Right lung (tissue), 5 donors: ENCODE measurements around the gene HMCN2. TPM values are rescaled to one million over a fixed set of nuclear protein-coding genes. Genes with fewer than 3 reads are reported as not detected.
"Not testable (repeated sequence)": the region's sequence is repeated elsewhere in the genome, so short reads cannot be mapped to it uniquely, and the experiment has no call there.

ENCODE experiments used
- DNase-seq, 2 donors: peaks; one replicate each; pipeline ENCODE4 v3.0.0-alpha.2; 2013
- polyA plus RNA-seq, 5 donors: library from polyadenylated mRNA; unstranded; fragments of 120-200 nt; gene quantifications; one replicate each; pipeline versions ENCODE4 v1.2.1 to v1.2.3, GENCODE V29; 2013; ENCODE audit warnings: inconsistent platforms in 1 of 5, low replicate concordance in 1 of 5; ENCODE audit not compliant: insufficient read length in 5 of 5, insufficient read depth in 1 of 5

HMCN2 gene
- polyA plus RNA-seq, 5 donors, result 0.21 to 2.1 (median 0.55) TPM

DNA sequence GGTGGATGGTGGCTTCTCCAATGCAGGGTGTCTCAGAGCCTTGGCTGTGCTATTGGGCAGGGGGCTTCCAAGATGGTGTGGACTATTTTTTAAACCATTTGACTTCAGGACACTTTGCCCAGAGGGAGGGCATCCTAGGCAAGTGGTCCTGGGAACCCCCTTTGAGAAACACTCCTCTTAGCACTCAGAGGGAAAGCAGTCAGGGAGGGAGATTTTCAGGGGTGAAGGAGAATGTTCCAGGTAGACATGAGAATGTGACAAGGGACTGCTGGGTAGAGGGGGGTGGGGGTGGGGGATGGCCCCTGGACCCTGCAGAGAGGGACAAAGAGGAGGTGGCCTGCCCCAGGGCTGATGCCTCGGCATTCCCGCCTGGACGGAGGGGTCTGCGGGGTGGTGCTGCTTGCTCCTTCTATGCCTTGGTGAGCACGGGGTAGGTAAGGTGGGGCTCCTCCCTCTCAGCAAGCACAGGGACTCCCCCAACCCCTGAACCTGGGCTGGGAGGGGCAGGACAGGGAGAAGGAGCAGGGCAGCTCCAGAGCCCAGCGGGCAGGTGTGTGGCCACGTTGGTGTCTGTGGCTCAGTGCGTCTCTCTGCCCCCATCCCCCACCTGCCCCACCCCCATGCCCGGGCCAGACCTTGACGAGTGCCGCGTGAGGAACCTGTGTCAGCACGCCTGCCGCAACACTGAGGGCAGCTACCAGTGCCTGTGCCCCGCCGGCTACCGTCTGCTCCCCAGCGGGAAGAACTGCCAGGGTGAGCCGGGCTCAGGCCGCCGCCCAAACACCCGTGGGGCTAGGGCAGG, 165.4 kb downstream of the HMCN2 start:
- no peak for DNase-seq

DNA sequence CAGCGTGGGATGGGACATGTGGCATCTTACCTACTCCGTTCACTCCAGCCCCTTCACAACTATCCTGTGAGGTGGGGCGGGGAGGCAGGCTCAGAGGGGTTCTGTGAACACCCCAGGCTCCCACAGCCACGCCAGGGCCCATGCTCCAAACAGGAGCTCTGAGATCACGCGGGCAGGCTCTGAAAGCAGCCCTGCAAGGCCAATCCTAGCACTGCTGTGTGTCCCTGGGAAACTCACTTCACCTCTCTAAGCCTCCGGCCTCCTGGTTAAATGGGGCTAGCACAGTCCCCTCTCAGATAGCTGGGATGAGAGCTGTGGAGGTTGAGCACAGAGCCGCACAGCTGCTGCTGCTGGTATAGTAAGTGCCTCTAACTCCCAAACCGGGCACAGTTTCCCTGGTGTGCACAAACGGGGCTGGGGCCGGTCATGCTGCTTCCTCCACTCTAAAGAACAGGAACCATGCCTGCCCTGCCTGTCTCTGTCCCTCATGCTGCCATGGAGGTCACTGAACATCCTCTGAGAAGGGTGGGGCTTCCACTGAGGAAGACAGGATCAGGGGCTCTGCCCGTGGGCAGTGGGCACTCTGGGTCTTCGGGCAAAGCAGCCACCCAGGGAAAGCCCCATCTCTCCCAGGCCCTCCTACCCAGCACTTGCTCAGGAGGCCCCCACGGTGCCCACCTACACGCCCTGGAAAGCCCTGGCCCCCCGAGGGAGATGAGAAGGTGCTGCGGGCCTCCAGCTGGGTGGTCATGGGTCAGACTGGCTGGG, 166.2 kb downstream of the HMCN2 start:
- no peak for DNase-seq

DNA sequence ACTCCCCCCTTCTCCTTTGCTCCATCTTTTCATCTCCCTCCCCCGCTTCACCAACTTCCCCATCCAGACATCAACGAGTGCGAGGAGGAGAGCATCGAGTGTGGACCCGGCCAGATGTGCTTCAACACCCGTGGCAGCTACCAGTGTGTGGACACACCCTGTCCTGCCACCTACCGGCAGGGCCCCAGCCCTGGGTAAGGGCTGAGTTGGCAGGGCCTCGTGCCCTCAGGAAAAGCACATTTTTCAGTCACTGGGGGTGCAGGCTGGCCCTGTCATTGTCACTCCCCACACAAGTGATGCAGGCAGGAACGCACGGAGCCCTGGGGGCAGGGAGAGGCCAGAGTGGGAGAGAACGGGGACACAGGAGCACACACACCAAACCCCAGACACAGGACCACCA, 166.8 kb downstream of the HMCN2 start:
- no peak for DNase-seq

DNA sequence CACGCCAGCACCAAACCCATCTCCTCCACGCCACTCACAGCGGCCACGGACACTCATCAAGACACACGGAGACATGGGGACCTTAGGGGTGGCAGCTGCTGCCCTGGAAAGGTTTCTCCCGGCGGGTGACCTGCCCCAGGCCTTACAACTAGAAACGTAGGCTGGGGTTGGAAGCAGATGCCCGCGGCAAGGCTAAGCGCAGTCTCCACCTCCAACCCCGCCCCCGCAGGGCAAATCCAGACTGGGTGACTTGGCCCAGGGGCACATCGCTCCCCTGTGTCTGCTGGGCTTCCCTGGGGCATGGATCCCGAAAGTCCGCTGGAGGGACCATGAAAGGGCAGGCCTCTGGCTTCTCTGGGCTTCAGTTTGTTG, 167.2 kb downstream of the HMCN2 start:
- DNase-seq, result no peak

DNA sequence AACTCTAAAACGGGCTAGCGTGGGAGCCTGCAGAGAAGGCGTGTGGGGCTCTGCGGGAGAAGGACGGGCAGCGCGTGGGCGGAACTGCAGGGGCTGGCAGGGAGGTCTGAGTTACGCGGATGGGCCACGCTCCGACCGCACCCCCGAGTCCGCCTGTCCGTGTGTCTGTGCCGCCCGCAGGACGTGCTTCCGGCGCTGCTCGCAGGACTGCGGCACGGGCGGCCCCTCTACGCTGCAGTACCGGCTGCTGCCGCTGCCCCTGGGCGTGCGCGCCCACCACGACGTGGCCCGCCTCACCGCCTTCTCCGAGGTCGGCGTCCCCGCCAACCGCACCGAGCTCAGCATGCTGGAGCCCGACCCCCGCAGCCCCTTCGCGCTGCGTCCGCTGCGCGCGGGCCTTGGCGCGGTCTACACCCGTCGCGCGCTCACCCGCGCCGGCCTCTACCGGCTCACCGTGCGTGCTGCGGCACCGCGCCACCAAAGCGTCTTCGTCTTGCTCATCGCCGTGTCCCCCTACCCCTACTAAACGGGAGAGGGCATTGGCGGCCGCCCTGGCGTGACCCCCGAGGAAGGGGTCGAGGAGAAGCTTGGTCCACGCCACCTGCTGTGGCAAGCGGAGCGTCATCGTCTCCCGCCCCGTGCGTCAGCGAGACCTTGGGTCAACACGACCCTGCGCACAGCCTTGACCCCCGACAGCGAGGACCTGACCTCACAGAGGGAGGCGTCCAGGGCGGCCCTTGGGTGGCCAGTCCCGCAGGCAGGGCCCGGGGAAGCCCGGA, 167.8 kb downstream of the HMCN2 start:
- no peak for DNase-seq

DNA sequence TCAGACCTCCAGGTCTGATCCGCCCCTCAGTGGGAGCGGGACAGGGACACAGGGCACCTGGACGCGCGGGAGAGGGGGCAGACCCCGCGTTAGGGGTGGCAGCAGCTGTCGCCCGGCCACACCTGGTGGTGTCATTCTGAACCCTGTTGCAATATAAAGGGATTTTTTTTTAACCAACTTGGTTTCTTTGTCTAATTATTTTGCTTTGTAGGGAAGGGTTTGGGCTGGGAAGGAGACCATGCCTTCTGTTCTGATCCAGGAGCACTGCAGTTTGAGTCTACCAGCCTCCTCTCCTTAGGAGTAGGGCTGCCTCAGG, 168.3 kb downstream of the HMCN2 start:
- DNase-seq, result no peak

DNA sequence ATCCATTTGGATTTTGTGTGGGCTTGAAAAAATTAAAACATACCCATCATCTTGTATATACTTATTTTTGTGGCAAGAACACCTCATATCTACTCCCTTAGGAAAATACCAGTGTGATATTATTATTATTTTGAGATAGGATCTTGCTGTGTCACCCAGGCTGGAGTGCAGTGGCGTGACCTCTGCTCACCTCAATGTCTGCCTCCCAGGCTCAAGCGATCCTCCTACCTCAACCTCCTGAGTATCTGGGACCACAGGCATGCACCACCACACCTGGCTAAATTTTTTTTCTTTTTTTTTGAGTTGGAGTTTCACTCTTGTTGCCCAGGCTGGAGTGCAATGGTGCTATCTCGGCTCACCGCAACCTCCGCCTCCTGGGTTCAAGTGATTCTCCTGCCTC, 169.1 kb downstream of the HMCN2 start:
- DNase-seq, result not testable (repeated sequence)

DNA sequence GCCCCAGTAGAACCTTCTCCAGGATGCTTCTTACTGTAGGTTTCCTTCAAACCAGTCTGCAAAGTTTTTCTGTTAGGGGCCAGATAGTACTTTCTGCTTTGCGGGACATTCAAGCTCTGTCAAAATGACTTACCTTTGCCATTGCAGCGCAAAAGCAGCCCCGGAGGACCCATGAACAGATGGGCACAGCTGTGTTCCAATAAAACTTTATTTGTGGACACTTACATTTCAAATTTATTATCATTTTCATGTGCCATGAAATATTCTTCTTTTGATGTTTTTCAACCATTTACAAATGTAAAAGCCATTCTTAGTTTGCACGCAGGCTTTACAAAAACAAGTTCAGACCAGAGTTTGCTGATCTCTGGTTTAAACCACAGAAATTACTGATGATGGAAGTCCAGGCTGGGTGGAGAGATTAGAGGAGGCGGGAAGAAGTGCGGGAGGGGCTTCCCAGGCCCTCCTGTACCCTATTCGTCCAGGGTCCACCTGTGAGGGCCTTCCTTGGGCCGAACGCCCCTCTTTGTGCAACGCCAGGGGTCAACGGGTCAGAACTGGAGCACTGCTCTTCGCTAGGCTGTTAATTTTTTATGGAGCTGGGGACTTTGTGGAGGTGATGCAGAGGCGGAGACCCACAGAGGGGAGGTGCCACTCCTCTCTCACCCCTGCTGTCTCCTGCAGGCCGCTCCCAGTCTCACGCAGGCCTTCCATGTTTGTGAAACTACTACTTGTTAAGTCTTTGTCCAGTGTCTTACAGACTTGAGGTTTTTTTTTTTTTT, 171.6 kb downstream of the HMCN2 start:
- DNase-seq, result no peak

DNA sequence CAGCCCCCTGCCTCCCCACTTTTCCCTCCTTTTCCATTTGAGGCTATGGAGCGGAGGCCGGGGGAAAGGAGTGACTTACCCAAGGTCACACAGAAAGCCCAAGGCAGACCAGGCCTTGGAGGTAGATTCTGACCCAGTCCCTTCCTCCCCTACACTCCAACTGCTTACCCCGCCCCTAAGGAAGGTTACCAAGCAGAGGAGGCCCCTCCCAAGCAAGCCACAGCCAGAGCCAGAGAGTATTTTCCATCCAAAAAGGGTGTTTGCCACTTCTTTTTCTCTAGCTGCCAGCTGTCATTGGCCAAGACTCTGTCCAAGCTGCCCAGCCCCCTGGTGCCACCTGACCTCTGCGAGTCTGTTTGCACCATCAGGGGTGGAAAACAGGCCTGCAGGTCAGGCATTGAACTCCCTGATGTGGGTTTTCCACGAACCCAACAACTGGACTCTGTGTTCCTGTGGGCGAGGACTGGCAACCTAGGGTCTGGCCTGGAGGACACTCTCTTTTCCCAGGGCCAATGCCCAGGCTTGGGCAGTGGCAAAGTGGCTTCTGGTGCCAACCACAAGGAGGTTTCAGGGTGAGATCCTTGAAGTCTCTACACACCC, 172.9 kb downstream of the HMCN2 start:
- DNase-seq, result no peak

DNA sequence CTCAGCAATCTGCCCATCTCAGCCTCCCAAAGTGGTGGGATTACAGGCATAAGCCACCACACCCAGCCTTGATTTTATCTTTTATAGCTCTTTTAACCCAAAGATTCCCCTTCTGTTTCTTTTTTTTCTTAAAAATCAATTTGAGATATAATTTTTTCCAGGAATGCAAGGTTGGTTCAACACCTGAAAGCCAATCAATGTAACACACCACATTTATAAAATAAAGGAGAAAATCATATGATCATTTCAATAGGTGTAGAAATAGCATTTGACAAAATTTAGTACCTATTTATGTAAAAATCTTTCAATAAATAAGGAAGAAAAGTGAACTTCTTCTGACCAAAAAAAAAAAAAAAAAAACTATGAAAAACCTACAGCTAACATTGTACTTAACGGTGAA, 175.5 kb downstream of the HMCN2 start:
- no peak for DNase-seq

DNA sequence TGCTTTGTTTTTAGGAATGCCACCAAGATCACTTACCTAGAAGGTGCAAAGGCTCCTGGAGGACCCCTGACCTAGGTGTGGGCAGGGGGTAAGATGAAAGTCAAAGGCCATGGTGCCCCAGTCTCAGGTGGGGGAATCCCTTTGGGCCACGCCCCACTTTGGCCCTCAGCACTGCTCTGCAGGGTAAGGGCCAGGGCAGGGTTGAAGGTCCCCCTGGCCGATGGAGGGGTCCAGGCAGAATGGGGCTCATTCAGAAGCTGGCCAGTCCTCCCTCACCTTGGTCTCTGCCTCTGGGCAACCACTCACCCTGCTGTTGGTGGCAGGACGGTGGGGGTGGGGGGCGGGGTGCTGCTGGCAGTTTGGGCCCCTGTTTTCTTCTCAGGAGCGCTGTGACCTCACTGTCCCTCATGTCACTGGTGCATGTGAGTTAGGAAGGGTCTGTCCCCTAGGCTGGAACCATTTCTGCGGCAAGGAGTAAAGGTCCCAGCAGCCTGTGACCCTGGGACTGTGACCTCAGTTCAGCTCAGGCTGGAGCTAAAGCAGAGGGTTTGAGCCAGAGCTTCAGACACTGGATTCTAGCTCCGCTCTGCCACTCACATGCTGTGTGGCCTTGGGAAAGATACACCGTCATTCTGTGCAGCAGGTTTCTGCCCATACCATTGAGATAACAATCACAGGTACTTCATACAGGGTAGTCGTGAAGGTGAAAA, 177.3 kb downstream of the HMCN2 start:
- DNase-seq, result no peak

DNA sequence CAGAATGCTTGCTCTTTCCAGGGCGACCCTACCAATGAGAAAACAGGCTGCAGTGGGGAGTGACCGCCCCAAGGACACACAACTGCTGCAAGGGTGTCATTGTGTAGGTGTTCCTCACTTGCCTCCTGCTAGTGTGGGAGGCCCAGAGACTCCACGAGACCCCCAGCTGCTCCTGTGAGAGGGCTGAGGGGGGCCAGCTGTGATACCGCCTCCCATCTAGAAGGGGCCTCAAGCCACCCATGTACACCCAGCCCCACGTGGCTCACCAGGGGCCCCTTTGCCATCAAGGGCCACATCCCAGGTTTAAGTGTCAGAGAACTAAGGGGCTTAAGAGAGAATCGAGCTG, 177.9 kb downstream of the HMCN2 start:
- no peak for DNase-seq

DNA sequence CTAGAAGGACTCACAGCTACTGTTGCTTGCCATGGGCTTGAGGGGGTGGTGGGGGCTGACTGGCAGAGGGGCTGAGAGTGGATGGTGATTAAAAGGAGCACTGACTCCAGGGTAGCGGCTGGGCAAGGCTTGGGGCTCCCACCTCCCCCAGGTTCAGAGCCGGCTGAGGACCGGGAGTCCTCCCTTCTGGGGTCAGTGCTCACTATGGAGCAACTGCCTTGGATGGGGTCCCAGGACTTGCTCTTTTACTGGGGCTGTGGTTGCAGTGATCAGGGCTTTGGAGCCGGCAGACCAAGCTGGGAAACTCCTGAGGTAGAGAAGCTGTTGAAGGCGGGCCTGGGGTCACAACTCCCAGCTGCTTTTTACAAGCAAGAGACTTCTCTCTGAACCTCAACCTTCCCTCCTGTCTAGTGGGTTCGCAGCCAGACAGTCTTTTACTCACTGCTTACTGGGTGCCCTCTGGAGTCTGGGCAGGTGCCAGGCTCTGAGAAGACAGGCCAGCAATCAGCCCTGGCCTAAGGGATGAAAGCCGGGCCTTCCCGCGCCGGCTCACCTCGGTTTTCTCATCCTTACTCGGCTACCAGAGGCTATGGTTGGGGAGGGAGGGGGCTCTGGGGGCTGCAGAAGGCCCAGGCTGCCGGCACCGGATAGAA, 178.4 kb downstream of the HMCN2 start:
- DNase-seq, result no peak

DNA sequence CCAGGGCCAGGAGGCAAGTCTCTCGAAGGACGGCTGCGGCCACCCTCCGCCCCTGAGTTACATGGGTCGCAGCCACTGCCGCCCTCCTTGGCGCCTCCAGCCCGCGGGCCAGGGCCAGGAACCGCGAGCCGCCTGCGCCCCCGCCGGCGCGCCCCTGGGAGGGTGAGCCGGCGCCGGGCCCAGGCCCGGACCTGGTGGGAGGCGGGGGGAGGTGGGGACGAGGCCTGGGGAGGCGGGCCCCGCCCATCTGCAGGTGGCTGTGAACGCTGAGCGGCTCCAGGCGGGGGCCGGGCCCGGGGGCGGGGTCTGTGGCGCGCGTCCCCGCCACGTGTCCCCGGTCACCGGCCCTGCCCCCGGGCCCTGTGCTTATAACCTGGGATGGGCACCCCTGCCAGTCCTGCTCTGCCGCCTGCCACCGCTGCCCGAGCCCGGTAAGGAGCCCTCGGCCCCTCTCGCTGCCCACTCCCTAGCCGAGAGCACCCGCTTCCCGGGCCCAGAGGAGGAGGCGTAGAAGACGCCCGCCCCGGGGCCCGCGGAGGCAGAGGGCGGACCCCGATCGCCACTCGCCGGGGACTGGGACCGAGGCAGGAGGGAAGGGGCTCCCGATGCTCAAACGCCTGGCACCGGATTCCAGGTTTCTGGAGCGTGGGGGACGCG, 179.1 kb downstream of the HMCN2 start, which contains the start of gene ASS1:
ASS1 (plus strand) TSS at position 397 of the 657 bp plus-strand sequence. CDS start 7,268 bp downstream, outside the sequence.
- peak in 1 of 2 donors; percentile 36 for DNase-seq

DNA sequence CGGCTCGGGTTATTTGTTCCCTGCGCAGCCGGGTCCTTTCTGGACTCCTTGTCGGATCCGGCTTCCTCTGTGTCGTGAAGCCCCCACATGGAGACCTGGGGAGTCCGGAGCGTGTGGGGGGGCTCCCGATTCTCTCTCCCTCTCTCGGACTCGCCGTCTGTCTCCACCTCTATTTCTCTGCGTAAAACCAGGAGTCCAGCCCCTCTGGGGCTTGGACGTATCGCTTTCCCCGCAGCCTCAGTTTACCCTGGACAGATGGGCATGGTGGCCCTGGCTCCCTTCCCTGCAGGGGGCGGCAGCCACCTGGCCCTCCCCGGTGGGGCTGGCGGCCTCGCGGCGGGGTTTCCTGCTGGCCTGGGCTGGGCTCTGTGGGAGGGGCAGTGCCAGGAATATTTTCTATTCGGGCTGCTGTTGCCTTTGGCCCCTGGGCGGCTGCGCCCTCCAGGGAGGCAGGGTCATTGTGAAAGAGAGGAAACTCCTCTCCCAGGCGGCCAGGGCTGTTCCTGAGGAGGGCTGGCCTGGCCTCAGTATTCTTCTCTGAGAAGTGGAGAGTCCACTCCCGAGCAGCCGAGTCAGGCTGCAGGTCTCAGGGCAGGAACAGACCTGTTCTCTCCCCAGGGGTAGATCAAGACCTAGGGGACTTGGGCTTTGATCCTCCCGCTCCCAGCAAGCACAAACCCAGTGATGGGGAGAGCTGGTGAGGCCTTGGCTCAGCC, 179.9 kb downstream of the HMCN2 start:
- DNase-seq, result no peak

DNA sequence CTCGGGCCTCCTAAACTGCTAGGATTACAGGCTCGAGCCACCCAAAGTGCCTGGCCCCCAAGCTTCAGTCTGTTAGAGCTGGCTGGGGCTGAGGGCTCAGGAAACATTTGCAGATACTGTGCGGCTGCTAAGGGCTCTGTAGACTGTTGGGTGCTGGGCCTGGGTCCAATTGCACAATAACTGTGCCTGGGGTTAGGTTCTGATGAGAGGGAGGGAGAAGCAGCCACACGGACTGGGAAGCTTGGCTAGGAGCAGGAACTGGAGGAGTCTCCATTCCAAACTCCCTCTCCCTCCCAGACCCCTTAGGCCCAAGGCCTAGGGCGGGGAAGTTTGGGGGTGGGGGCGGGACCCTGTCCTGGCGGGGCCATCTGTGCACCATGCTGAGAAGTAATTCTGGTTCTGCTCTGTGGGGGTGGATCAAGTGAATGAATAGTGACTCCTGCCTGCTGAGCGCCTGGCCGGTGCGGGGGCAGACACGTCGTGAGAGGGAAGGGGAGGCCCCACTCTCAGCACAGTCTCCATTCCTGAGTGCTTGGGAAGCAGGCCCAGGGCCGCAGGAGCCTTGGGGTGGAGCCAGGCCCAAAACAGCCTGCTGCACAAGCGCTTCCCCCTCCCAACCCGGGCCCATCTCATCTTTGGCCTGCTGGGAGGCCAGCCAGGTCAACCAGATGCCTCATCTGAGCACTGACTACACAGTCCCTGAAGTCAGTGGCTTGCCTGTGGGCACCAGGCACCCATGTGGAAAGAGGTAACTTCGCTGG, 180.7 kb downstream of the HMCN2 start:
- DNase-seq, result peak; percentile 66 to 73

DNA sequence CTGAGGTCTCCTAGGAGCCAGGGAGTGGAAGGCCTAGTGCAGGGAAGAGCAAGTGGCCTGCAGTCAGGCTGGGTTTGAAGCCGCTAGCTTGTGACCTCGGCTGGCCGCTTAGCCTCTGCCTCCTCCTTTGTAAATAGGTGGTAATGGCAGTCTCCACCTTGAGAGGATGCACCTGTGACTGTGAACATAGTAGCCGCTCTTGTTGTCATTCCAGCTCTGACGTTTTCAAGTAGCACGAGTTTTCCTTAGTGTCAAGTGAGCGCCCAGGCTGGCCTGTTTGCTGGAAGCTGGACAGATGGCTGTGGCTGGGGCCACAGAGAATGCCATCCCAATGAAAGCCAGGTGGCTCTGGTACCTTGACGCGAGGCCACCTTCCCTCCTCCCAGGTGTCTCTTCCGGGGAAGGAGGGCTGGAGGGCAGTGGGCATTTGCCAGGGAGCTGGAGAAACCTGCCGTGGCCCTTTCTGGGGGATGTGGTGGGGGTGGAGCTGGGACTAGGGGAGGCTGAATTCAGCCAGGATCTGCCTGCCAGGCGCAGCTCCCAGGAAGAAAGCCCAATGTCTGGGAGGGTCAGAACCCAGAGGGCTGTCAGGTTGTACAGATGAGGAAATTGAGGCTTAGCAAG, 181.7 kb downstream of the HMCN2 start:
- no peak for DNase-seq
